Activated CD8-positive, alpha-beta T cell treated with anti-CD3 and anti-CD28 coated beads for 36 hours (primary cell): ENCODE data around the gene FZD10. TPM values are rescaled to one million over a fixed set of nuclear protein-coding genes. Genes with fewer than 3 reads are reported as not detected.

Source experiments
- ATAC-seq: fragments of 200-7000 bp; cut with Tn5 transposase; one replicate; pipeline ENCODE4 v1.10.0; 2021; ENCODE audit warnings: mild to moderate bottlenecking, moderate library complexity
- CTCF ChIA-PET: fragments of 350-600 bp; sonication (Branson Sonifier 250); formaldehyde crosslinking; loops from one replicate; lab custom pipeline; 2021; ENCODE audit warnings: antibody characterized with exemption; lab: Charles Lee
- POLR2A ChIA-PET: fragments of 350-600 bp; sonication (Branson Sonifier 250); formaldehyde crosslinking; loops from one replicate; lab custom pipeline; 2021; ENCODE audit warnings: antibody characterized with exemption; lab: Charles Lee
- DNase-seq: peaks from one replicate; pipeline ENCODE4 v3.0.0-alpha.2; 2020
- H3K27ac Mint-ChIP-seq: one replicate; pipeline ENCODE4 v1.8.0; 2021; ENCODE audit warnings: mild to moderate bottlenecking, mixed read lengths
- H3K27me3 Mint-ChIP-seq: one replicate; pipeline ENCODE4 v1.8.0; 2021; ENCODE audit warnings: mixed read lengths
- H3K36me3 Mint-ChIP-seq: one replicate; pipeline ENCODE4 v1.8.0; 2021; ENCODE audit warnings: low read depth, mixed read lengths
- H3K4me1 Mint-ChIP-seq: one replicate; pipeline ENCODE4 v1.8.0; 2021; ENCODE audit warnings: low read depth, mixed read lengths
- H3K4me3 Mint-ChIP-seq: one replicate; pipeline ENCODE4 v1.8.0; 2021; ENCODE audit warnings: mild to moderate bottlenecking, moderate library complexity, mixed read lengths
- H3K9me3 Mint-ChIP-seq: one replicate; pipeline ENCODE4 v1.8.0; 2021; ENCODE audit warnings: mixed read lengths
- intact Hi-C: fragments of 100-400 bp; cut with micrococcal nuclease; formaldehyde crosslinking; loops from one replicate; pipeline ENCODE4 v1.10.0; 2022
- total RNA-seq, 2 experiments: library from RNA; stranded (reverse); gene quantifications; one replicate each; pipeline ENCODE4 v1.2.3, GENCODE V29; 2021
- TF ChIP-seq, protein P1 (sequence below): fragments of 200-600 bp; IDR thresholded peaks from one replicate; pipeline ENCODE4 v1.8.0; 2022; ENCODE audit warnings: antibody characterized with exemption, mild to moderate bottlenecking

Gene FZD10
- total RNA-seq, 2 experiments from 2014 or later = not detected

DNA sequence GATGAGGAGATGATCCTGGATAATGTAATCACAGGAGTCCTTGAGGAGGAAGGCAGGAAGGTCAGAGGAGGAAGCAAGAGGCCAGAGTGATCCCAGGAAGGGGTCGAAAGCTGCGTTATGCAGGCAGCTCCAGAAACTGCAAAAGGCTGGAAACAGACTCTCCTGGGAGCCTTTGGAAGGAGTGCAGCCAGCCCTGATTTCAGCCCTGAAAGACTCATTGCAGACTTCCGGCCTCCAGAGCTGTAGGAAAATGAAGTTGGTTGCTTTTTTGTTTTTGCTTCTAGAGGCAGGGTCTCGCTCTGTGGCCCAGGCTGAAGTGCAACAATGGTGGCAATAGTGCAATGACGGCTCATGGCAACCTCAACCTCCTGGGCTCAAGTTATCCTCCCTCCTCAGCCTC is 44.6 kb upstream of the FZD10 start:
- ATAC-seq (no peak), DNase-seq (no peak)
- POLR2A ChIA-PET = no interaction called here
- Mint-ChIP-seq H3K4me3 (no peak overlapping the region), H3K36me3 (no peaks in the 10 kb centered on the region), H3K4me1 (no peaks in the 10 kb centered on the region), H3K27me3 (peaks cover 8% of the 10 kb centered on the region), H3K9me3 (no peaks in the 10 kb centered on the region), H3K27ac (no peak overlapping the region)
- TF ChIP-seq, protein P1, sequence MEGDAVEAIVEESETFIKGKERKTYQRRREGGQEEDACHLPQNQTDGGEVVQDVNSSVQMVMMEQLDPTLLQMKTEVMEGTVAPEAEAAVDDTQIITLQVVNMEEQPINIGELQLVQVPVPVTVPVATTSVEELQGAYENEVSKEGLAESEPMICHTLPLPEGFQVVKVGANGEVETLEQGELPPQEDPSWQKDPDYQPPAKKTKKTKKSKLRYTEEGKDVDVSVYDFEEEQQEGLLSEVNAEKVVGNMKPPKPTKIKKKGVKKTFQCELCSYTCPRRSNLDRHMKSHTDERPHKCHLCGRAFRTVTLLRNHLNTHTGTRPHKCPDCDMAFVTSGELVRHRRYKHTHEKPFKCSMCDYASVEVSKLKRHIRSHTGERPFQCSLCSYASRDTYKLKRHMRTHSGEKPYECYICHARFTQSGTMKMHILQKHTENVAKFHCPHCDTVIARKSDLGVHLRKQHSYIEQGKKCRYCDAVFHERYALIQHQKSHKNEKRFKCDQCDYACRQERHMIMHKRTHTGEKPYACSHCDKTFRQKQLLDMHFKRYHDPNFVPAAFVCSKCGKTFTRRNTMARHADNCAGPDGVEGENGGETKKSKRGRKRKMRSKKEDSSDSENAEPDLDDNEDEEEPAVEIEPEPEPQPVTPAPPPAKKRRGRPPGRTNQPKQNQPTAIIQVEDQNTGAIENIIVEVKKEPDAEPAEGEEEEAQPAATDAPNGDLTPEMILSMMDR = no peak
- intact Hi-C loops = no loop called here
- CTCF ChIA-PET = no interaction called here

- Mint-ChIP-seq H3K27ac (no peak overlapping the region), H3K36me3 (no peaks in the 10 kb centered on the region), H3K4me3 (no peak overlapping the region), H3K27me3 (peaks cover 8% of the 10 kb centered on the region), H3K4me1 (no peaks in the 10 kb centered on the region), H3K9me3 (no peaks in the 10 kb centered on the region)
- POLR2A ChIA-PET = interaction anchor here (0.6 kb wide), 1 partner anchor 79 kb away, joined by 3 read pairs; no protein-coding TSS in a partner anchor
- intact Hi-C loops = no loop called here
- TF ChIP-seq, protein P1 = no peak
- no peak for ATAC-seq
- no peak for DNase-seq
- CTCF ChIA-PET = no interaction called here
These were observed 44.1 kb upstream of the FZD10 start for GRCh38 chr12:130118181-130118580.

GRCh38 chr12:130119241-130119861 is 42.9 kb upstream of the FZD10 start:
- no peaks in the 10 kb centered on the region for H3K36me3 Mint-ChIP-seq
- ATAC-seq (no peak), DNase-seq (no peak)
- peaks cover 8% of the 10 kb centered on the region for H3K27me3 Mint-ChIP-seq
- TF ChIP-seq, protein P1 = no peak
- no peak overlapping the region for H3K4me3 Mint-ChIP-seq
- CTCF ChIA-PET = no interaction called here
- intact Hi-C loops = no loop called here
- no peaks in the 10 kb centered on the region for H3K4me1 Mint-ChIP-seq
- POLR2A ChIA-PET = no interaction called here
- no peaks in the 10 kb centered on the region for H3K9me3 Mint-ChIP-seq
- no peak overlapping the region for H3K27ac Mint-ChIP-seq

- Mint-ChIP-seq H3K4me1 (no peaks in the 10 kb centered on the region), H3K9me3 (no peaks in the 10 kb centered on the region), H3K27me3 (peaks cover 8% of the 10 kb centered on the region), H3K36me3 (no peaks in the 10 kb centered on the region), H3K27ac (no peak overlapping the region), H3K4me3 (no peak overlapping the region)
- POLR2A ChIA-PET = no interaction called here
- DNase-seq = no peak
- intact Hi-C loops = no loop called here
- CTCF ChIA-PET = no interaction called here
- no peak for ATAC-seq
- TF ChIP-seq, protein P1 = no peak
These were observed 42.1 kb upstream of the FZD10 start for GRCh38 chr12:130120012-130120805.
